DMS153 (cell line): Measurements from ENCODE around the gene PEAK1.
"Not testable (repeated sequence)": the region's sequence is repeated elsewhere in the genome, so short reads cannot be mapped to it uniquely, and the experiment has no call there.

Experiments
- DNase-seq: peaks from one replicate; lab custom pipeline; 2025; lab: John Stamatoyannopoulos, UW

The PEAK1 gene

GRCh38 chr15:77305953-77306352, 114.0 kb downstream of the PEAK1 start:
- no peak for DNase-seq

DNA sequence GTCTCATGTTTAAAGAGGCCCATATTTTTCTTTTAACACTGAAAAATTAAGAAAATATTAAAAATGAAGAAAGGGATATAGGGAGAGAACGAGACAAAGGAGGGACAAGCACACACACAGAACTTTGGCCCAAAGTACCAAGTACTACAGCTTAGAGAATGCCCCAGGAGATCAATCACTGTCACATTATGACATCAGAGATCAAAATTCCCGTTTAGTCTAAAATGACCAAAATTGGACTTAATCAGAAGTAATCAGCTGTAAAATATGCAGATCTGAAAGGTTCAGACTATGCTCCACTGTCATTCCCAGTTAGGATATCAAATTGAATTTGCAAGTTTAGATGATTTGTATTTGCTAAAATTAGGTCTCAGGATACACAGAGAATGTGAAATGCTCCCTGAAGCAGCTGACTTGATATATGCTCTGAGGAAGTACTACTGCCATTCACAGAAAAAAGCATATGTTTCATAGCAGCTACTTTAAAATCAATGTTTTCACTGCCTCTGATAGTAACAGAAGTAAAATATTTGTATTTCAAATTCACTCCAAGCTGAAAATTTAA, 123.0 kb downstream of the PEAK1 start:
- no peak for DNase-seq

- no peak for DNase-seq
Observed at GRCh38 chr15:77295446-77295845, 124.5 kb downstream of the PEAK1 start.

- DNase-seq: no peak
Observed at GRCh38 chr15:77292969-77293558, 126.8 kb downstream of the PEAK1 start.

- no peak for DNase-seq
Observed at GRCh38 chr15:77291107-77291506, 128.8 kb downstream of the PEAK1 start.

- DNase-seq: no peak
Observed at GRCh38 chr15:77287385-77287784, 132.5 kb downstream of the PEAK1 start.

GRCh38 chr15:77285057-77285997, 134.6 kb downstream of the PEAK1 start:
- no peak for DNase-seq

DNA sequence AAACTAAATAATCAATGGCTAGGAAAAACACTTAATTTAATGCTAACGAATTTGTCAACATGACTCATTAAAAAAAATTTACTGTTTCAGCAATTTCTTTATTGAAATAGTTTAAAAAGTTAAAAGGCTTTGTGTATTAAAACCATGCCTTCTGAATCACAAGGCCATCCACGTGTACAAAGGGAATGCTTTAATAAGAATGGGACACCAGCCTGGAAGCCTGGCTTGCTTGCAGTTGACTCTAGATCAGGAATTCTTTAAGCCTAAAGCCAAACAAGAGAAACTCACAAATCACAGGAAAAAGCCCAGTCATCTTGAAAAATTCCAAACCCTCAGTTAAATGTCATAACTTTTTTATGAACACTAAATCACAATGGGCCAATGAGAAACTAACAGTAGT, 137.6 kb downstream of the PEAK1 start:
- DNase-seq: no peak

GRCh38 chr15:77276943-77277342, 143.0 kb downstream of the PEAK1 start:
- no peak for DNase-seq

GRCh38 chr15:77276096-77276495, 143.8 kb downstream of the PEAK1 start:
- no peak for DNase-seq

- not testable (repeated sequence) for DNase-seq
Observed at GRCh38 chr15:77273136-77273535, 146.8 kb downstream of the PEAK1 start.

GRCh38 chr15:77266708-77267386, 153.1 kb downstream of the PEAK1 start:
- no peak for DNase-seq

GRCh38 chr15:77255385-77255784, 164.5 kb downstream of the PEAK1 start:
- no peak for DNase-seq

- no peak for DNase-seq
Observed at GRCh38 chr15:77251662-77252061, 168.2 kb downstream of the PEAK1 start.

- DNase-seq: no peak
Observed at GRCh38 chr15:77247116-77247515, 172.8 kb downstream of the PEAK1 start.

DNA sequence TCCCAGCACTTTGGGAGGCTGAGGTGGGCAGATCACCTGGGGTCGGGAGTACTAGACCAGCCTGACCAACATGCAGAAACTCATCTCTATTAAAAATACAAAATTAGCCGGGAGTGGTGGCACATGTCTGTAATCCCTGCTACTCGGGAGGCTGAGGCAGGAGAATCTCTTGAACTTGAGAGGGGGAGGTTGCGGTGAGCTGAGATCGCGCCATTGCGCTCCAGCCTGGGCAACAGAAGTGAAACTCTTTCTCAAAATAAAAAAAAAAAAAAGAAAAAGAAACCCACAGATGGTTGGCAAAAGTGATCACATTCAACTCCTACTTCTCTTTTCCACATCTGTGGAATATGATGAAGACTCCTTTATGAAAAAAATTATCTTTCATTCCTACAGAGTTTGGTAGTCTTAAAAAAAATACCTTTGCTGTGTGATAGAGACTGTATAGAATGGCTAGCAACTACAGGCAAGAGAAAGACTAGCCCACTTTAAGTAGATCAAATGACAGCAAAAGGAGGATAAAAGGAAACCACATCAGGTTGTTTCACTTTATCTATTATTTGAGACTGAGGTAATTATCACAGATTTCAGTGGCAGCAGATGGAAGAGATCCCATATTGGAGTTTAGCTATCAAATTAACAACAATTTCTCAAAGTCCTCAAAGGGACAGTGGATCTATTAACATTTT, 176.0 kb downstream of the PEAK1 start:
- no peak for DNase-seq

DNA sequence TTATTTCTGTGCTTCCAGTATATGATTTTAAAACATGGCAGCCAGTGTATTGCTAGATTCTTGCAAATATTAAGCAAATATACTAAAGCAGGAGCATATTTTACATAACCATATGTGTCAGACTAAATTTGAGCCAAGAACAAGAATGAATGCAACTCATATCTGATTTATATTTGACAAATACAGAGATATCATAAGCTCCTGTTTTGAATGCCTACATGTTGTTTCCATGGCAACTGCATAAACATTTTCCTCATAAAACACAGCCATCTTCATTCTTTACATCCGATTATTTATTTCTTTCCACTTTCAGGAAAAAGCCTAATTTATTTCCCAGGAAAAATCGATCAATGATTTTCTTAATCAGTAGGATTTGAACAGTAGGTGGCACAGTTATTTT, 176.8 kb downstream of the PEAK1 start:
- DNase-seq: no peak

- DNase-seq: no peak
Observed at GRCh38 chr15:77239882-77240608, 179.9 kb downstream of the PEAK1 start.

DNA sequence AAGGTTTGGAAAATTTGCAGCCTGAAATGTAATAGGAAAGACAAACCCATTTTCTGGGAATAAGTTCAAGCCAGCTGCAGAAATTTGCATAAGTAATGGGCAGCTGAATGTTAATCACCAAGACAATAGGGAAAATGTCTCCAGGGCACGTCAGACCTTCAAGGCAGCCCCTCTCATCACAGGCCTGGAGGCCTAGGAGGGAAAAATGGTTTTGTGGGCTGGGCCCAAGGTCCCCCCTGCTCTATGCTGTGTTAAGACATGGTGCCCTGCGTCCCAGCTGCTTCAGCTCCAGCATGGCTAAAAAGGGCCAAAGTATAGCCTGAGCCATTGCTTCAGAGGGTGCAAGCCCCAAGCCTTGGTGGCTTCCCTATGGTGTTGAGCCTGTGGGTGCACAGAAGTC, 184.3 kb downstream of the PEAK1 start:
- DNase-seq: no peak

GRCh38 chr15:77228828-77229227, 191.1 kb downstream of the PEAK1 start:
- DNase-seq: no peak

DNA sequence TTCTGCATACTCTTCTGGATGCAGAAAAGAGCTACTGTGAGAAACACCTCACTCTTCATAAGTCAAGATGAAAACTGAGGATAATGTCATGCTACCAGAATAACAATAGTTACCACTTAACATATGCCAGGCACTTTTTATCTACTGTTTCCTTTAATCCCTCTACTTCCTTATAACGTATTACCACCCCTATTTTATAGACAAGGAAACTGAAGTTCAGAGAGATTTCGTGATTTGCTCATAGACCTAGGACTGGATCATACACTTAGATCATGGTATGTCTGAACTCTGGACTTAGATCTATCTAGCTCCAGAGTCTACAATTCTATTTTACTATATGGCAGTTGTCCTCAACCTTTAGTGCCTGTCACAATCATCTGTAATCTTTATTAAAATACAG, 193.3 kb downstream of the PEAK1 start:
- DNase-seq: no peak
